Stromal cell of bone marrow (primary cell): ENCODE data around the gene MVK.

ENCODE experiments used
- DNase-seq: peaks from one replicate; pipeline ENCODE4 v3.0.0-alpha.2; 2012; ENCODE audit warnings: low read depth

Gene MVK

DNA sequence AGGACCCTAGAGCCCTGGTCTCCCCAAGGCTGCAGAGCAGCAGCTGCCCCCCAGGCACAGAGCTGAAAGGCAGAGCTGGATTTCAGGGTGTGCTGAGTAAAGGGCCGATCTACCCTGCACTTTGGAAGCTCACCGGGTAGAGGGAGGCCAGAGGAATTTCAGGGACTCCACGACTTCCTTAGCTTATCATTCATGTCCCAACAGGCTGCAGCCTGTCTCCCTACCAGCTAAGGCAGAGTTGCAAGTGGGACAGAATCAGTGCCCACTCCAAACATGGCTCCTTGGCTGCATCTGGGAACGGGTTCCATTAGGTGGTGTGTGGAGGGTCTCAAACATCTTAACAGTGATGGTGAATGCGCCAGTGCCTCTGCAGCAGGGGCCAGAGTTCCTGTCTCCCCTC, 27.8 kb upstream of the MVK start:
- no peak for DNase-seq

DNA sequence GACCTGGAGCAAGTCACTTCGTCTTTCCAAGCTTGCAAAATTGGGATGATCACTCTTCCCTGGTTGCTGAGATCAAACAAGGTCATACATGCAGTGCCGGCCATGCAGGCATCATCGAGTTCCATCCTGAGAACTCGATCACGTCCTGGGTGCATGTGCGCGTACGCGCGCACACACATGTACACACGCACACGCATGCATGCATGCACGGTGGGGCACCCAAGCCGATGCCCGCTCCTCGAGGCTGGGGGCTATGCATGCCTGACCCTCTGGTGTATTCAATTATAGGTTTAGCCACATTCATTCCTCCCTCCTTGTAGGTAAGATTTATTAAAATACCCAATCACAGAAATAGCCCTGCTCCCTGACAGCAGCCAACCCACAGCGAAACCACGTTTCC, 26.3 kb upstream of the MVK start:
- no peak for DNase-seq

DNA sequence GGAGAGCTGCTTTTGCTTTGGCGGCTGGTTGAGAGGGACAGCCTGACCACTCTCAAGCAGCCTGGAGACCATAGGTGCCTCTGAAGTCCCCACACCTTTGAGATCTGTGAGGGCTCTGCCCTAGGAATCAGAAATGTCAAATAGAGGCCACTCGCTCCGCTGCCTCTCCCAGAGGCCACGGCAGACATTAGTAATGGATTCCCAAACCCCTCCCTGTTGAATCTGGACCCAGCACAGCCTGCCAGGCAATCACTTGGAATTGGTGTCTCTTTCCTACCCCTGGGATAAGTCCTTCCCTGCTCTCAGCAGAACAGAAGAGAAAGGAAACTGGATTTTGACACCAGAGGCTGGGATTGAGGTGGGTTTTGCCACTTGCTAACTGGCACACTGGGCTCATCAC, 25.3 kb upstream of the MVK start:
- DNase-seq, result no peak

DNA sequence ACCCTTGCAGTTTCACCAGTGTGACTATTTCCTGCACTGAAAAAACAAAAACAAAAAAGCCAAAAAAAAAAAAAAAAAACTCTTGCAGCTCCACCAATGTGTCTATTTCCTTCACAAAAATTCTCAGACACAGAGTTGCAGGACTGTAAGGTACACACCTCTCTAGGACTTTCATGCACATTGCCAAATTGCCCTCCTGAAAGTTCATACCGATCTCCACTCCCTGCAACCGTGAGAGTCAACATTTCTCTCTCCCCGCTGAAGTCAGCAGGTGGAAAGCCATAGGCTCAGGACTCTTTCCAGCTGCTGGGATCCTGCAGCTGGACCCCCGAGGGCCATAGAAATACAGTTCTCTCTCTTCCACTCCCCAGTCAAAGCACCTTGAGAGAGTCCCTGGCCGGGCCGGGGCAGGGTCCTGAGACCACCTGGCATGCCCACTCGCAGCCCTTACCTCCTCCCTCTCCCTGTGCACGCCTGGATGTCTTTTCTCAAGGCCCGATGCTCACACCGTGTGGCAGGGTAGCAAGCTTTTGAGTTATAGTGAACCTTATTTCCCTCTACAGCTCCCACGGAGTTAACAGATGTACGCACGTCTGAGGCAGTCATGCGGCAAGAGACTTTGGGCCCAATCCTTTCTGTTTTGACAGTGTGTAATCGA, 23.9 kb upstream of the MVK start:
- DNase-seq, result no peak

DNA sequence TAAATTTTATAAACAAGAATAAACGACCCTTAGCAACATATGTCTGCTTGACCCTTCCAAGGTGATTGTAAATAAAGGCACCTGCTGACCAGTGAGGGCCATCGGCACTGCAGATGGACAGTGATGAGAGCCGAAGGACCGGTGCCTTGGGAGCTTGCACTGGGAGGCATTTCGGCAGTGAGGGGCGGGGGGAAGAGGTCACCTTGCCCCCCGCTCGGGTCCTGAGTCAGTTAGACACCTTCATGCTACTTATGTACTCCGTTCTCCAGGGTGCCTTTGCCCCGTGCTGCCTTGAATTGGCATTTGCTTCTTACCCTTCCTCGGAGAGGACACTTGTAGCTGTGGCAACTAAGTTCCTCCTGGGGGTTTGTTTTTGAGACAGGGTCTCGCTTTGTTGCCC, 23.3 kb upstream of the MVK start:
- DNase-seq, result no peak

DNA sequence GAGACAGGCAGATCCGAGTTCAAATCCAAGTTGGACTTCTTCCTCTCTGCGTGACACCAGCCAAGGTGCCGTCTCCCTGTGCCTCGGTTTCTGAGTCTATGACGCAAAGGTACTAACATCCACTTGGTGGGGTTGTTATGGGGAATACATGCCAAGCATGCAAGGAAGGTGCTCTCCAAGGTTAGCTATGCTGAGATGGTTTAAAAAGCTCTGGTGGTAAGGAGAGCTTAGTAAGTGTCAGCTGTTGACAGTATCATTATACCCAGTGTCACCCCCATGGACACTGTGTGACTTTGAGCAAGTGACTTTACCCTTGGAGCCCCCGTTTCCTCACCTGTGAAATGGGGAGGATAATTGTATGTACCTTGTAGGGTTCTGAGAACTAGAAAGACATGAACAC, 22.5 kb upstream of the MVK start:
- DNase-seq, result no peak

DNA sequence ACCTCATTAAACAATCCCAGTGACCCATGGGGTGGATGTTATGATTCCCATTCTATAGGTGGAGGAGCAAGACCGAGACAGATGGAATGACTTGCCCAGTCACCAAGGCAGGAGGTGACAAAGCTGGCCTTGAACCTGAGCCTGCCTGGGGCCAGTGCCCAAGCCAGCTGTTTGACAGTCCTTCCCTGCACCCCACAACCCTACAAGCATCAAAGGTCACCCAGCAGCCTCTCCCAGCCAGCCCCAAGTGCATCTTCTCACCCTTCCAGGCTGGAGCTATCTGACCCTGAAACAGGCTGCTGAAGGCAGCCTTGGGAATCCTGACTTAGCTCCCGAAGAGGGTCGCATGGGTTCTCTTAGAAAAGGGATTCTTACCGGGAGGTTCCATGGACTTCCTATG, 20.6 kb upstream of the MVK start:
- DNase-seq, result no peak

DNA sequence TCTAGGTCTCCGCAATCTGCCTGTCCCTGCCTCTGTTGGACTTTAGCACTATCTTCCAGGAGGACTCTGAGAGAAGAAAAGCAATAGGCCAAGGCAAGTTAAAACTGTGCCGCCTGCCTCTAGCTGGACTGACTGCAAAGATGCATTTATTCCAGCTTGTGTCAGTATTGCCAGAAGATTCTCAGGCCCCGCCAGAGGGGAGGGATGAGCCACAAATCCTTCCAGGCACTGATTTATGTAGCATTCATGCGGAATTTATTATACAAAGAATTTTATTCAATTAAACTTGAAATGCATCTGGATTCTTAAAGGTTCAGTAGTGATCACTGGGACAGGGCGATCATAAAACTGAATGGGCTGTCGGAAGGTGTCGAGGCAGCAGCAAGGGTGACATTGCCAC, 20.1 kb upstream of the MVK start:
- DNase-seq, result no peak

DNA sequence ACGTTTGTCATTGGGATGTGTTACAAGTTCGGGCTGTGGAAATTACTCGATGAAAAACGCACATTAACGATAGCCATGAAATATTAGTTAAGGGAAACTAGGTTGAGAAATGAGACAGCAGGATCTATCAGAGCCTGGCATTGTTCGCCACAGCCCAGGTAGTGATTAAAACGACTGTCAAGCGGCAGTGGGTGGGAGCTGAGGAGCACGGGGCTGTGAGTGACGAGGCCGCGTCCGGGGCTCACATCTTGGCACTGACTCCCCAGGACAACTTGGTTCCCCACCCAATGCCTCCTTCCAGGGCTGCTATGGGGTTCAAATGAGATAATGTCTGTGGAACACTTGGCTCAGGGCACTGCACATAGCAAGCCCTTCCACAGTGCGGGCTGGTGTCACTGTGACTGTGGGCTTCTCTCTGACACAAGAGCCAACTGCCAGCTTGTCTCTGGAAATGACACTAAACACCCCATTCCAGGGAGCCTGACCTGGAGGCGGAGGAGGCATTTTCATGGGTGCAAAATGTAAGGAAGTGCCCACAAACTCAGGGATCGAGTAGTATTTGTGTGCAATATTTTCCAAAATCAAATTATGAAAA, 19.6 kb upstream of the MVK start:
- no peak for DNase-seq

DNA sequence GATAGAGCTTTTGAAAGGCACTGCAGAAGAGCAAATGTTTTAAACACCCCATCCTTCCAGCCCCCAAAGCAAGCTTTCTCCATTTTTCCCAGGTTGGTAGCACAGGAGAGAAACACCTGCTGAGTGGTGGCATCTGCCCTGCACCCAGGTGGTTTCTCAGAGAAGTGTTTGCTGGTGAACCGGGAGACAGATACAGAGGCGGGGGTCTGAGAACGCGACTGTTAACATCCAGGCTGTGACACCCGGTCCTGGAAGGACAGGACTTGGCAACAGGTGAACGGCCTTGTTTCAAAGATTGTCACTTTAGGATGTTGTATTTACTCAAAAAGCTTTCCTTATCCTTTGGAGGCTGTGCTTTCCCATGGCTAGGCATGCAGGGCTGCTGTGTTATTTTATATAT, 18.8 kb upstream of the MVK start:
- no peak for DNase-seq

DNA sequence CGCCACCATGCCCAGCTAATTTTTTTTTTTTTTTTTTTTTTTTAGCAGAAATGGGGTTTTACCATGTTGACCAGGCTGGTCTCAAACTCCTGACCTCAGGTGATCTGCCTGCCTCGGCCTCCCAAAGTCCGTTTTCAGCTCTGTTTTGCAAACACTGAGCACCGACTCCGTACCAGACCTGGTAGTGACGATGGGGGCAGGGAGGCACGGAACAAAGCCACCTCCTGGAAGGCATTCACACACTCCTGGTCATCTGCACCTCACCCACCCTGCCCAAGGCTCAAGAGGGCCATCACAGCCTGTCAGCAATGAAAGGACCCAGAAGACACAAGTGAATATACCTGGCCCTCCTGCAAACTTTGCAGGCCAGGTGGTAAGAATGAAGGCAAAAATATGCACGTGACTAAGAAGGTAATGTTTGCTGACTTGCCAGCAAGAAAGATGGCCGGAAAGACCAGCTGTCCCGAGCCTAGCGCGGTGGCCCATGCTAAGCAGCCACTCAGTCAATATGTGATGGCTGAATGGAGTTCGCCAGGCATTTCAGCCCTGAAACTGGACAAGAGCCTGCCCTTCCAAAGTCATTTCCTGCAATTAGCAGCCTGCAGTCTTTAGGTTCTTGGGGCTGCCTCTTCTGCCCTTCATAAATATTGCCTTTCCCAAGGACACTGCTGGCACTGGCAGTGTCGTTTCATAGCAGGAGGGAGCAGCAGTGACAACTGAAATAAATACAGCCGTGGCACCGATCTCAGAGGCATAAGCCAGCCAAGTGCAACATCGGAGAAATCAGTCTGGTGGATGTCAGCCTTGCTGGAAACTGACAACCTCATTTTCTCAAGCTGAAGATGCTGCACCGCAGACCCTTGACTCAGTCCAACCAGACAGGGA, 17.9 kb upstream of the MVK start:
- no peak for DNase-seq

DNA sequence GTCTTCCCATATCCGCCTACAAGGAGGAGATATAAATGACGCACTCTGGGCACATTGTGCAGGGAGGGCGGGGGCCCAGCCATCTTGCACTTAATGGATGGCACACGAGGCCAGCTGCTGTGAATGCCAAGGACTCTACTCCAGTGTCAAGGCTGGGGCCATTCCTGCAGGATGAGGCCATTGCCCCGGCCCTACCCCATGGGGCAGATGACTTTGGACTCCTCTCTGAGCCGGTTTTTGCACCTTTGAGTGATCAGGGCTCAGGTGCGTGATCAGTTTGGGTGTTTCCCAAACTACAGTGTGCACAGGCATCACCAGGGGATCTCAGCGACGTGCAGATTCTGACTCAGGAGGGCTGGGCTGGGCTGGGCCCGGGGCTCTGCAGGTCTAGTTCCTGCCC, 16.4 kb upstream of the MVK start:
- DNase-seq, result no peak

DNA sequence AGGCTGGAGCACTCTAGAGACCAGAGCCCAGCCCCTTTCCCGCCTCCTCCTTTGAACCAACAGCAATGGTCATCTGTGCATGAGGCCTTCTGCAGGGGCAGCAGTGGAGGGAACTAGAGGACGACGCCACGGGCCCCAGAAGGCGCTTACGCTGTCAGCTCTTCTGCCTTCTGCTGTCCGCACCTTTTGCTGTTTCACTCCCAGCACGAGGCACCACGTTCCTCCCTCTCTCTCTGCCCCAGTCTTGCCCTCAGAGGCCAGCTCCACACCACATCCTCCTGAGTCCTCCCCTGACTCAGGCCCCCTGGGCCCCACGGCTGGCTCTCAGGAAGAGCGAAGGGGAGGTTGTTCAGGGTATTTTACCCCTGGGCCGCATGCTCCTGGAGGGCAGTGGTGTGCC, 15.8 kb upstream of the MVK start:
- no peak for DNase-seq

DNA sequence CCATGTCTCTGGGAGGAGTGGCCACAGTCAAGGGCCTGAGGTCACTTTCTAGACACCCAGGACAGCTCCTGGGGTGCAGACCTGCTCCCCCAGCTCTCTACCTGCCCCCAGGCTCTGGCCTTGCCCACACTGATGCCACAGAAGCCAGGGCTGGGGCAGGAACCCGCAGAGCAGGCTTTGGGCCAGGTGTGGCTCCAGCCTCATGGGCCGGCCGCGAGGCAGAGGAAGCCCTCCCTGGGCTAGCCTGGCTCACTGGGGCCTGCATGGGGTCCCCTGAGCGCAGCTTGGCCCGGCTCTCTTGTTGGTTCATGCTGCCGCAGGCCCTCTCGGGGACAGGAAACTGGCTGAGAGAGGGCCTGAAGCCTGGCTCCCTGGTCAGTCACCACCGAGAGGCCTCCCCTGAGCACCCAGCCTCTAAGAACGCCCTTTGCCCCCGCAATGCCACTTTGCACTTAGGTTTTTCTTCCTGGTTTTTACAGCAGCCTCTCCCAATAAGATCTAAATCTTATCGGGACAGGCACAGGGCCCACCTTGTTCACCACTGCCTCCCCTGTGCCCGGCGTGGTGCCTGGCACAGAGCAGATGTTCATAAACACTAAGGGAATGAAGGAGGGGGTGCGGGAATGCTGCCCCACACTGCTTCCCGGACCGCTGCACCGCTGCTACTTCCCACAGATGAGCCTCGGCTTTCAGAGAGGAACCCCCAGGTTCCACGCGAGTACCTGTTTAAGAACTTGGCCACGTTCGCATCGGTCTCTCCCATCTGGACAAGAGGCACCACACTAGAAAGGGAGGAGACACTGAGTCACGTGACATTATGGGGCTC, 15.0 kb upstream of the MVK start:
- DNase-seq, result no peak

DNA sequence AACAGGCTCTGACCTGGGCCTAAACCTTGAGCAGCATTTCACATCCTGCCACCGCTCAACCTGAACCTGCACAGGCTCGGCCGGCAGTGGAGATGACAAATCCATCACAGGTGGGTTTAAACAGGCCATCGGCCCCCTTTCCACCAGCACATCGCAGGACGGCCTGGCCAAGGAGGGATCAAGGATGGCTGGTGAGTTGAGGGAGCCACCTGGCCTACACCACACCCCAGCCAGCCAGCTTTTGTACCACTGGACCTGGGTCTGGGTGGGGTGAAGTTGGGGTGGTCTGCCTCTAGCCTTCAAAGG, 14.4 kb upstream of the MVK start:
- no peak for DNase-seq

DNA sequence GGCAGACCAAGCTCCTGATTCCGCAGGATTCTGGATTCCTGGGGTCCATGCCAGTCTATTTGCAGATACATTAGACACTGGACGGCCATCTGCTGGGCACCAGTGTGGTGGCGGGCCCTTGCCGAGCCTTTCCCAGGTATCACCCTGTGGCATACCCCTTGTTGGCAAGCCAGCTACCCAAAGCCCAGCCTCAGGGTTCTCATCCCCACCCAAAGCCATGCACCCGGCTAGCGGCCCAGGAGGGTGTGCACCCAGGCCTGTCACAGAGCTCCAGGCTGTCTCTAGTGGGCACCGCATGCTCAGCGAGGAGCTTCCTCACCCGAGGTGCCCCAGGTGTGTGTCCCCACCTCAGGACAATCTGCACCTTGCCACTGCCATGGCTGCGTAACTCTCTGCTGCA, 14.0 kb upstream of the MVK start:
- DNase-seq, result no peak

DNA sequence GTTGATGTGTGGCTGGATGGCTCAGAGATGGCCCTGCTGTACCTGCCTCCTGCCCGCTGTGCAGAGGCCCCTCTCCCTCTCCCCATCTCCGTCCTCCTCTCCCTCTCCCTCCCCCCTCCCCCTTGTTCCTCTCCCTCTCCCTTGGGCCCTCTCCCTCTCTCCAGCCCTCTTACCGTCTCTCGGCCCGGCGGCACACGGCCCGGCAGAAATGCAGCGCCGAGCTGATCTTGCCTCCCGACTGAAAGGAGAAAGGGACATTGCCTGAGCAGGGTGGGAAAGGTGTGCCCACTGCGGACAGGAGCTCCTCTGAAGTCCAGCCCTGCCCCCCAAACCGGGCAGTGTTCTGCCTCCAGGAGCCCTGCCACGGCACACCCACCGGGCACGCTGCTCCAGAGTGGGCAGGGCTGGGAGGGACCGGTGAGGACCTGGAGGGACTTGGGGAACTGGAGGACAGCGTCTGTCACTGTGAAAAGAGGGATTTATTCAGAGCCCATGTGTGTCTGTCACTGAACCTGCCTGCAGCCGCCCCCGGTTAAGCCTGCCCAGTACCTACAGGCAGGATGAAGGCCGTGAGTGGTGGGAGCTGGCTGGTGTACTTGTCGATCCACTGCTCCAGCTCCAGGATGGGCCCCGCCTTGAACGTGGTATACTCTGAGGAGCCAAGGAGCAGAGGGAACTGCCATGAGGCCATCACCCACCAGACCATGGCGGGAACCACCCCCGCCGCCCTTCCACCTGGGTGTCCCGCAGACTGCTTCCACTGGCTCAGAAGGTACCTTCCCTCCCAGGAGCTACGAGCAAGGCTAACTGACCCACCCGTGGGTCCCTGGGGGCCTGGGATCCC, 12.5 kb upstream of the MVK start:
- no peak for DNase-seq

DNA sequence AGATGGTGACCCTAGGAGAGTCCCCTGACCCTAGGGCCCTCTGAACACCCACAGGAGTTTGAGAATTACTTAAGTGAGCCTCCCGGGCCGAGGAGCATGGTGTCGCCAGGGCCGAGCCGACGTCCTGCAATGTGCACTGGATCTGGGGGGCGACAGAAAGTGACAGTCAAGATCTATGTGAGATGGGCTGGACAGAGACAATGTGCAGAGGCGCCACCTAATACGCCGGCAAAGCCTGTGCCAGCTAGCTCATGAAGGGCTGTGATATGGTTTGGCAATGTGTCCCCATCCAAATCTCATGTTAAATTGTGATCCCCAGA, 11.9 kb upstream of the MVK start:
- no peak for DNase-seq

DNA sequence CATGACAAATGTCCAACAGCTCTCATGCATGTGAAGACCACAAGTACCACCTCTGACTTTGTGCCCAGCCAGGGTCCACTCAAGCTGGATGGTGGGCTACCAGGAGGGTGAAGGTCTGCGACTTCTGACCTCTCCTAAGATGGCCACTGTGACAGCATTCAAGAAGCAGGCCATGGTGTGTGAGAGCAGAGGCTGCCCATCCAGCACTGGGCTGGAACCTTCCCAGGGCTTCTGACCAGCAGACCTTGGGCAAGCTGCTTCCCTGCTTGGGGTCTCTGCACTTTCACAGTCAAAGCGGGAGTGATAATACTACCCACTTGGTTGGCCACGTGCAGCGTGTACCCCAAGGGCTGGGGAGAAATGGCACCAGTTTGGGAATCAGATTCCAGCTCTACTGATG, 10.7 kb upstream of the MVK start:
- DNase-seq, result no peak

DNA sequence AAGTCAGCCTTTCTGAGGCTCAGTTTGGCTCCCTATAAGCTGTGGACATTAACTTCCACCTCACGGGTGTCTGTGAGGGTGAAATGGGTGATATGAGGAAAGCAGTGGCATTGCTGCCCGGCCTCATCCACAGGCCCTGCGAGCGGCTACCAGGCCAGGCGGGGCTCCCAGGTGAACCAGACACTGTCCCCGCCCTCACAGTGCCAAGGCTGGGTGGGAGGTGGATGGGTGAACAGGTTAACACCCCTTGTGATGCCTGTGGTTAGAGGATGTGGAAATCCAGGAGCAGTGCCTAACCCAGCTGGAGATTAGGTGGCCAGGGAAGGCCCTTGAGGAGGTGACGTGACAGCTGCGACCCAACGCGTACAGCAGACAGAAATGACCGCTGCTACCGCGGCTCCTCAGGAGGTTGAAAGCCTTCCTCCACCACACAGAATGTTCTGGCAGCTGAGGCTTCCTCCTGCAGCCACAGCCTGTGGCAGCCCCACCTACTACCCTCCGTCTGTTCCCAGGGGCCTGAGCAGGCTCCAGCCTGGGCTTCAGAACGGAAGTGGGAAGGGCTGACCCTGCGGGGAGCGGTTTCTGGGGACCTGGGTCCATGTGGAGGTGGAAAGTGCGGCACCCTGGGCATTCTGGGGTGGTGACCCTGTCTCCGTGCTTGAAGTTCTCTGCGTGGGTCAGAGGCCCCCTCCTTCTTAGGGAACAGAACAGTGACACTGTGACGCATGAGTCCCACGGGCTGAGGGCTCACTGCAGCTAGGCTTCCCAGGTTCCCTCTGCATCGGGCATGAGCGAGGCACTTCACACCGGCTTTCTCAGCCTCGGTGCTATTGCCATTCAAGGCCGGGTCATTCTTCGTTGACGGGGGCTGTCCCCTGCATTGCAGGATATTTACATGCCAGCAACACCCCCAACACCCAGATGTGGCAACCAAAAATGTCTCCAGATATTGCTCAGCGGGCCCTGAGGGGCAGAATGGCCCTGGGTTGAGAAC, 10.0 kb upstream of the MVK start:
- DNase-seq, result no peak

DNA sequence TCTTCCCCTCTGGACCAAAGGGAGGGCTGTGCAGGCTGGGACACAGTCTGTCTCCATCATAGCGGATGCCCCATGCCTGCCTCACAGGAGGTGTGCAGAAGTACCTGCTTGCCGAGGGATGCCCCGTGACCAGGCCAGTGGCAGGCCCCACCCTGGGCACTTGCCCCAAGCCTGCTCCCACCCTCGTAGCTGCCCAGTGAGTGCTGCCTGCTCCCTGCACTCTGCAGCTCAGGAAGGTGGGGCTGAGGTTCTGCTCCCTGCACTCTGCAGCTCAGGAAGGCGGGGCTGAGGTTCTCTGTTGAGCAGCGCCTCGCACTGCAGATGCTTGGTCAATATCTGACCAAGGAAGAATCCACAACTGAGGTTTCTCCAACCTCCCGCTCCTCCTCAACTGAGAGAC, 7.2 kb upstream of the MVK start:
- no peak for DNase-seq
